ENCODE results near the gene PPT2.

The PPT2 gene, protein sequence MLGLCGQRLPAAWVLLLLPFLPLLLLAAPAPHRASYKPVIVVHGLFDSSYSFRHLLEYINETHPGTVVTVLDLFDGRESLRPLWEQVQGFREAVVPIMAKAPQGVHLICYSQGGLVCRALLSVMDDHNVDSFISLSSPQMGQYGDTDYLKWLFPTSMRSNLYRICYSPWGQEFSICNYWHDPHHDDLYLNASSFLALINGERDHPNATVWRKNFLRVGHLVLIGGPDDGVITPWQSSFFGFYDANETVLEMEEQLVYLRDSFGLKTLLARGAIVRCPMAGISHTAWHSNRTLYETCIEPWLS

GRCh38 chr6:32153564-32154513 is at the start of gene PPT2:
PPT2 (plus strand) TSS chr6:32154141; CDS start chr6:32154595, 454 bp downstream.
- peak; percentile 82 for DNase-seq

- no peak for DNase-seq
These were observed 48.5 kb upstream of the PPT2 start for GRCh38 chr6:32105433-32105832.

- no peak for DNase-seq
These were observed 46.5 kb upstream of the PPT2 start for GRCh38 chr6:32107406-32107805.

GRCh38 chr6:32108094-32108627 is 45.8 kb upstream of the PPT2 start:
- DNase-seq: no peak

GRCh38 chr6:32108727-32109113 is 45.2 kb upstream of the PPT2 start:
- no peak for DNase-seq

DNA sequence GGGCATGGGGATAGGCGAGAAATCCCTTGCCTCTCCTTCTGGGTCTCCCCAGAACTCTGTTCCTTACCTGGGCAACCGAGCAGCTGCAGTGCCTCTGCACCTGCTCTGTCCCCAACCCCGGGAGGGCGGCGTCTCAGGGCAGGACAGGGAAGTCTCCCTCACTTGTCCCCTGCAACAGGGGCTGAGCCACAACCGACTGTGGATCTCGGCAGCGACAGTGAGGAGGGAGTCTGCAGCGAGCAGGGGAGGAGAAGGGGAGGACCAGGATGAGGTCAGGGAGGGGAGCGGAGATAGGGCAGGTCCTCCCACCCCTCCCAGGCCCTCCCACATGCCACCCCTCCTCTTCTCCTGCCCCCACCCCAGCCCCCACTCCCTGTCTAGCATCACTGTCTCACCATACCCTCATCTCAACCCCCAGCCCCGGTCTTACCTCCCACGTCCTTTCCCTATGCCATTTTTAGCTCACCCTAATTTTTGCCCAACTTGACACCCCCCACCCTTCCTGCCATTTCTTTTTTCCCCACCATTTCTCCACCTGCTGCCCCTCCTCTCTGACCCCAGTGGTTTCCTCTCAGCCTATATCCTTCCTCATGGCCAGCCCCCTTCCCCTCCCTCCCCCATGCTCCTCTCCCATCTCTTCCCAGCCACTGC is 44.7 kb upstream of the PPT2 start, which contains the start of gene TNXB:
TSS of gene TNXB (minus strand) at position 225 of the 651 bp plus-strand sequence. CDS start 11,140 bp downstream, outside the sequence.
- DNase-seq: no peak

DNA sequence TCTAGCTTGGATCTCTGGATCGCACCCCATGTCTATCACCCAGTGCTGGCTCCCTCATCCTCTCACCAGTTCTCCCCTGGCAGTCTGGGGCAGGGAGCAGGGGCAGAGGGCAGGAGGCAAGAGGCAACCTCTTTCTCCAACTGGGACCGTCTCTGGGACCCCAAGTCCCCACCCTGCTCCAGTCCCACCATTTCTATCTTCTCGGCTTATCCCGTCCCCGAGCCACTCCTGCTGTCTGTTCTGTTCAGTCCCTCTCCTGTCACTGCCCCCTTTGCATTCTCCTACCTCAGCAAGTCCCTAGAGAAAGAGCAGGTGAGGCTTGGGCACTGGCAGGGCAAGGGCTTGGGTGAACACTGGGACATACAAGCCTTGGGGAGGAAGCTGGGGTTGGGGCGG is 44.2 kb upstream of the PPT2 start:
- DNase-seq: no peak

- no peak for DNase-seq
These were observed 43.3 kb upstream of the PPT2 start for GRCh38 chr6:32110632-32111031.

DNA sequence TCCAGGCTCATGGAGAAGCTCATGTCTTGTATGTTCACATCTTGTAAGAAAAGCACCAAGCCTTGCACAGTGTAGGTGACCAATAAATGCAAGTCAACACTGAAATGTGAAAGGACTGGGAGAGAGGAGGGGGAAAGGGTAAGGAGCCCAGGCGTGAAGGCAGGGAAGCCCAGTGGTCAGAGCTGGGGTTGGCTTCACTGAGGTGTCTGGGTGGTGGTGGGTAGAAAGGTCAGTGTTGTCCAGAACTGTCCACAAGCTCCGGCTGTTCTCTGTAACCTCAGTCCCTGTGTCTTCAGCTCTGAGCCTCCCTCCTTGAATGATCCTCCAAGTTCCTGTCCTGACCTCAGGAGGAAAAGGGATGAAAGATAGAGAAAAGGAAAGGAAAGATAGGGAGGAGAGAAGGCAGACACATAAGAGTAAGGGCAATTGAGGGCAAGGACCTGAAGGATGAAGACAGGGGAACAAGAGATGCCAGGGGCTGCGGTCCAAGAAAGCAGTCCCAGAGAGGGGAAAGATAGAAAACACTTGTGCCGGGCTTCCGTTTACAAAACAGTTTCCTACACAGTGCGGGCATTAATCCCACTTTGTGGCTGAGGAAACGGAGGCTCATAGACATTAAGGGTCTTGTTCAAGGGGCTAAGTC is 42.4 kb upstream of the PPT2 start:
- no peak for DNase-seq

- DNase-seq: no peak
These were observed 41.4 kb upstream of the PPT2 start for GRCh38 chr6:32112431-32112980.

DNA sequence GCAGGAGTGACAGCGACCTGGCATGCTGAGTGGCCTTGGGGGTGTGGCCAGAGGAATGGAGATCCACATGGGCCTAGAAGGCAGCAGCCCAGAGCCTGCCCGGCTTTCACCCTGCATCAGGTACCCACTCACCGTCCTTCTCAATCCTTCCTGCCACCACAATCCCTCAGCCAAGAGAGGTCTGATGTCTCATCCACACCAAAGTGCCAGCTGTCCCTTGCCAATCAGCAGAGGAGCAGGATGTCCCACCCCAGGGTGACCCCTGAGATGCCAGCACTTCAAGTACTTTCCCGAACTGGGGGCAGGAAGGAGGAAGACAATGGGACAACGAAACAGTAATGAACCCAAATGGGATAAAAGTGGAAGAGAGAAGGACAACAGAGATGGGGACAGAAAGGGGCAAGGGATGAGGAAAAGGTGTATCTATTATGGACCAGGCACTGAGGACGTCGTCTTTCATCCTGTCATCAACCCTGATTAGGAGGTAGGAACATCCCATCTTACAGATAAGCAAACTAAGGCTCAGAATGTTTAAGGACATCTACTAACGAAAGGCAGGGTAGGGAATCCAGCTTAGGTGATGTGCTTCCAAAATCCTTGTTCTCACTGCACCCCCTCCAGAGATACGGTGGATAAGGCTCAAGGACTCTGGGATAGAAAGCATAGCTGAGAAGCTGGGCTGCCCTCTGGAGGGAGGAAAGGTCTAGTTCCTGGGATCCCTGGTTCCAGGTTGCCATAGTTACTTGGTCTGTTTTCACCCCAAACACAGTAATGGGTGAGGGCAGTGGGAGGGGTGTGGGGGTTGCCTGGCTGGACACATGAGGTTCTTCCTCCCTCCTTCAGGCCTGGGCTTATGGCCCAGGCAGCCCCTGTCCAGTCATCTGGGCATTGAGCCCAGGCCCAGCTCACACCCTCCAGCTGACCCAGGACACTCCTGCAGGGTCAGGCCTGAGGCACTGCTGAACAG is 40.3 kb upstream of the PPT2 start:
- no peak for DNase-seq

DNA sequence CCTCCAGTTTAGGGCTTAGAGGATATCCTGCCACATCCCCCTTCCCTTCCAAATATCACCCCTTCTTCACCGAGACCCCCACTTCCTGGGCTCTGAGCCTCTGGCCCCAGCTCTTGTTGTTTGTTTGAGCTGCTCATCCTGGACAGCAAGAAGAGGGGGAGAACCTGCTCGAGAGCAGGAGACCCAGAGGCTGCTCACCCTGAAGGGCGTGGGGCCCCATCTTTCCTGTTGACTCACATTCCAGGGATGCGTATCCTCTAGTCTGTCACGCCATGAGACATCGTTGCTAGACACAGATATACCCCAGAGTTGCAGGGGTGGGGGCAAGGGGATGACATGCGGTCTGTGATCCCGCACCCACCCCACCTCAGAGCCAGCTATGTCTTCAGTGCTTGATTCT is 39.1 kb upstream of the PPT2 start:
- no peak for DNase-seq

- no peak for DNase-seq
These were observed 38.3 kb upstream of the PPT2 start for GRCh38 chr6:32115623-32116022.

DNA sequence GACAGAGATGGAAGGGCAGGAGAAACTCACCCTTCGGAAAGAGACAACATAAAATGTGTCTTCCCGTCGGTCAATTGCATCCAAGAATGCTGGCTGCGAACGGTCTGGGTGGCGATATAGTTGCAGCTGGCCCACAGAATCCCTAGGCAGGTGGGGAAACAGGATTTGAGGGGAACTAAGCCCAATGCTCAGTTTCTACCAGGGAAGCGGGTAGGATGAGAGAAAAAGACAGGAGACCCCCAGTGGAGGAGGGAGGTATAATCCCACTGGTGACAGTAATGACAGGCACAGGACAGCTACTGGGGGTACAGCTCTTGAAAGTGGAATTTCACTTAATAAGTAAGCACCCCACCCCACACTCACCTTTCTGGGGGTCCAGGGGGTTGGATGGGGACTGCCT is 37.3 kb upstream of the PPT2 start:
- no peak for DNase-seq

GRCh38 chr6:32117461-32117860 is 36.5 kb upstream of the PPT2 start:
- no peak for DNase-seq

DNA sequence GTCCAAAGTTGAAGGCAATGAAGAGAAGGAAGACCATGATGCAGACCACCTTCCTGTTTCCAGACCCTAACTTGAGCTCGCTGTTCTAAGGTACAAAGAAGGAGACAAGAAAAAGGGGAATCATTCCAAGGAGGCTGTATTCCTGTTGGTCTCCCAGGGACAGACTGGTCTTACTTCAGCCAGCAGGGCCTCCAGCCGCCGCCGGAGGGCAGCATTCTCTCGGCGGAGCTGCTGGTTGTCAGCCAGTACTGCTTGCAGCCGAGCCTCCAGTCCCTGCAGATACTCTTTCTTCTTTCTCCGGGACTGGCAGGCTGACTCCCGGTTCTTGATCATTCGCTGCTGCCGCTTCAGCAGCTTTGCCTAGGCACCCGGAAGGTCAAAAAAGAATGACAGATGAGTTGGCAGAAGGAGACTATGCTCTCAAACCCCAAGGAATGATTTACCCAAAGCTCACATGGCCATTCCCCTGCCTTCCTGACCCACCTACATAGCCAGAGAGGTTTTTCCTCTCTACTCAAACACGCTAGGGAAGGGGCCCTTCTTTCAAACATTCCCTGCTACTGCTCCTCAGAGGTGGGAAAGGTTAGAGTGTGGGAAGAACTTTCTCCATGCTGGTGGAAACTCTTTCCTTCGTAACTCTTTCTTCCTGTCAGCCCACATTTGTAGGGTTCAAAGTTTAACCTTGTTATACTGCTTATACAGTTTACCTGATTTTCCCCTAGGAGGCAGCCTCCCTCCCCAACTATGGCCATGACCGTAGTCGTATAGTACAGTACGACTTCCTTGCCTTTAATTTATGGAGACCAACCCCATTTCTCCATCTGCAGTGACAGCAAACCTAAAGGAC is 34.9 kb upstream of the PPT2 start:
- DNase-seq: peak; percentile 66

DNA sequence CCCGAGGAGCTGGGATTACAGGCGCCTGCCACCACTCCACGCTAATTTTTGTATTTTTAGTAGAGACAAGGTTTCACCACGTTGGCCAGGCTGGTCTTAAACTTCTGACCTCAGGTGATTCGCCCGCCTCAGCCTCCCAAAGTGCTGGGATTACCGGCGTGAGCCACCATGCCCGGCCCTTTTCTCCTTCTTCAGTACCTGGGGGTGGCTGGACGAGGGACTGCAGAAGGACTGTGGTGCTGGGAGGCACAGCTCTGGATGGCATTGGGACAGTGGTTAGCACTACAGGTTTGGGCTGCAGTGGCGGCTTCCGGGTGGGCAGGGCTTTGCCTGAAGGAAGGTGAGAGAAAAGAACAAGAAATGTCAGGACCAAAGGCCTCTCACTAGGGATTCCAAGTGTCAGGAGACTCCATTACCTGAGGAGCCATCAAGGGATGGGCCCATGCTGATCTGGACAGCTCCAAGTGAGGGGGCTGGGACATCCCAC is 33.3 kb upstream of the PPT2 start:
- DNase-seq: no peak

DNA sequence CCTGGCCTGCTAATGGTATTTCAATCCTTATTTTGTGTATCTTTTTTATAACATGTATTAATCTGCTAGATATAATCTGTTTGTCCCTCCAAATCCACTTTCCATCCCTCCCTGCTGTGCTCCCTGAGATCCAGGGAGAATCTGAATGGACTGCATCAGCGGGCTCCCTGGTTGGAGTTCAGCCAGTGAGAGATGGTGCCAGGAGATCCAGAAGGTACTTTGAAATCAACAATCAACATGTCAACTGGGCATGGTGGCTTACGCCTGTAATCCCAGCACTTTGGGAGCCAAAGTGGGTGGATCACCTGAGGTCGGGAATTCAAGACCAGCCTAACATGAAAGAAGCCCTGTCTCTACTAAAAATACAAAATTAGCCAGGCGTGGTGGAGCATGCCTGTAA is 30.3 kb upstream of the PPT2 start:
- DNase-seq: no peak

GRCh38 chr6:32126880-32127279 is 27.1 kb upstream of the PPT2 start:
- no peak for DNase-seq

DNA sequence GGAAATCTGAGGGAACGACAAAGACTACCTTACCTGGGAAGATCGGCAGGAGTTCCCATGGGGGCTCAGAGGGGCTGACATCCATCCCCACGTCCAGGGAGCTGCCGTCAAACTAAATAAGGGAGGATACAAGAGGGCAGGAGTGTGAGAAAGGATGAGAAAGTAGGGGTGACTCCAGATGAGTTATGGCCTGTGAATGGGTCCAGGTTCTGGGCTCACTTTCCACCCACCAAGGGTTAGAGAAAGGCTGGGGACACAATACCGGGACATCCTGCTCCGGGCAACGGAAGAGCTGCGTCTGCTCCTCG is 26.6 kb upstream of the PPT2 start:
- DNase-seq: no peak

All from stimulated activated CD4-positive, alpha-beta T cell treated with anti-CD3 and anti-CD28 coated beads, Interleukin-1b, Interleukin-23, amount 100 ng/mL, for 48 hours (primary cell).